Skeletal muscle satellite cell (primary cell): ENCODE results near the gene TMEM154.
A peak's percentile ranks its signal among the peaks of the same experiment; 100 is the strongest.

Experiments
- H3K27me3 ChIP-seq: 2 replicates; pipeline ENCODE4 v1.7.0; 2013; ENCODE audit warnings: low read length; ENCODE audit not compliant: control insufficient read depth, insufficient read depth
- H3K36me3 ChIP-seq: 2 replicates; pipeline ENCODE4 v1.7.0; 2013; ENCODE audit warnings: mild to moderate bottlenecking, control low read depth, low read length; ENCODE audit not compliant: insufficient read depth
- H3K4me1 ChIP-seq: 2 replicates; pipeline ENCODE4 v1.7.0; 2013; ENCODE audit warnings: low read length; ENCODE audit not compliant: control insufficient read depth, insufficient read depth
- H3K4me2 ChIP-seq: 2 replicates; pipeline ENCODE4 v1.7.0; 2013; ENCODE audit warnings: mild to moderate bottlenecking, low read length
- H3K4me3 ChIP-seq: 2 replicates; pipeline ENCODE4 v1.7.0; 2013; ENCODE audit warnings: low read length
- H3K9ac ChIP-seq: 2 replicates; pipeline ENCODE4 v1.7.0; 2013; ENCODE audit warnings: mild to moderate bottlenecking, low read depth, low read length, moderate library complexity
- H3K9me3 ChIP-seq: replicated peaks from 2 replicates; pipeline ENCODE4 v1.7.0; 2013; ENCODE audit warnings: mild to moderate bottlenecking, control low read depth, low read length

The TMEM154 gene

GRCh38 chr4:152616804-152617203, 63.0 kb downstream of the TMEM154 start:
- Histone ChIP-seq H3K9me3 (no peaks in the 10 kb centered on the region), H3K4me1 (no peaks in the 10 kb centered on the region), H3K4me3 (no peak overlapping the region), H3K36me3 (no peaks in the 10 kb centered on the region), H3K4me2 (no peak overlapping the region), H3K27me3 (peaks cover 58% of the 10 kb centered on the region), H3K9ac (no peak overlapping the region)

- no peaks in the 10 kb centered on the region for H3K9me3 ChIP-seq
- no peaks in the 10 kb centered on the region for H3K4me1 ChIP-seq
- H3K9ac ChIP-seq = no peak overlapping the region
- H3K36me3 ChIP-seq = no peaks in the 10 kb centered on the region
- no peak overlapping the region for H3K4me3 ChIP-seq
- no peak overlapping the region for H3K4me2 ChIP-seq
- H3K27me3 ChIP-seq = peaks cover 64% of the 10 kb centered on the region
Observed at GRCh38 chr4:152613841-152614721, 65.7 kb downstream of the TMEM154 start.

DNA sequence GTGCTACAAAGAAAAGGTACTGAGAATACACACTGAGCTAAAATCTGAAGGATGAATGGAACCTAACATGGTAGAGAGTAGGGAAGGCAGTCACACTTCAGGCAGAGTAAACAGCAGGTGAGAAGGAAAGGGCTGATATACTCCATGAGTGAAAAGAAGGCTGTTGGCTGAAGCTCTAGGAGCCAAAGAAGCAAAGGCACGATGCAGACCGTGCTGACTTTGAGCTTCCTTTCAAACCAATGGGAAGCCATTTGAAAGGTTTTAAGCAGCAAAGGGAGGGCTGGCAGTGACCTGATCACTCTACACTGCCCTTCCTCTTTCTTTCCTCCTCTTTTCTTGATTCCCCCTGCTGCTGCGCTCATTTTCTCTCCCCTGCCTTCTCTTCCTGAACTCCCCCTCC, 66.4 kb downstream of the TMEM154 start:
- no peaks in the 10 kb centered on the region for H3K9me3 ChIP-seq
- peaks cover 62% of the 10 kb centered on the region for H3K27me3 ChIP-seq
- no peak overlapping the region for H3K4me2 ChIP-seq

DNA sequence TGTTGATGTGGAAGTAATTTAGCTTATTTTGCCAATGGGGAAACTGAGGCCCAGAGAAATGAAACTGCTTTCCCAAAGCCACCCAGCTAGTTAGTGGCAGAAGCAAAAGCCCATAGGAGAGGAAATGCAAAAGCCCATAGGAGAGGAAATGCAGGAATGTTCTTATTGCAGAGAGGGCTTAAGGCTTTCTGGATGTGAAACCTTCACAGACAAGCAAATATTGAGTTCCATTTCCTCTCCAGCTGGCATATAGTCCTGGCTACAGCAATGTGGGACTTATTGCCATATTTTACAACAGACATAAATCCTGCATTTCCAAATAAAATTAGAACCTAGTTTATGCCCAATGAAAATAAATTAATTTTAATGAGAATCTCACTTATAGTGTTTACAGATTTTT, 69.7 kb downstream of the TMEM154 start:
- H3K36me3 ChIP-seq = no peaks in the 10 kb centered on the region
- peaks cover 45% of the 10 kb centered on the region for H3K27me3 ChIP-seq
- H3K4me2 ChIP-seq = no peak overlapping the region
- H3K4me3 ChIP-seq = no peak overlapping the region
- H3K4me1 ChIP-seq = peaks cover 3% of the 10 kb centered on the region
- no peaks in the 10 kb centered on the region for H3K9me3 ChIP-seq
- H3K9ac ChIP-seq = no peak overlapping the region

More for the DNA sequence above, 66.4 kb downstream of the TMEM154 start:
- no peak overlapping the region for H3K4me3 ChIP-seq
- no peaks in the 10 kb centered on the region for H3K4me1 ChIP-seq
- no peak overlapping the region for H3K9ac ChIP-seq
- no peaks in the 10 kb centered on the region for H3K36me3 ChIP-seq

- Histone ChIP-seq H3K27me3 (peaks cover 41% of the 10 kb centered on the region), H3K4me2 (no peak overlapping the region), H3K4me1 (peaks cover 3% of the 10 kb centered on the region), H3K9me3 (no peaks in the 10 kb centered on the region), H3K9ac (no peak overlapping the region), H3K36me3 (no peaks in the 10 kb centered on the region), H3K4me3 (no peak overlapping the region)
Observed at GRCh38 chr4:152609481-152609880, 70.3 kb downstream of the TMEM154 start.

- Histone ChIP-seq H3K4me1 (peaks cover 3% of the 10 kb centered on the region), H3K9ac (no peak overlapping the region), H3K4me3 (no peak overlapping the region), H3K9me3 (no peaks in the 10 kb centered on the region), H3K27me3 (peaks cover 34% of the 10 kb centered on the region), H3K36me3 (no peaks in the 10 kb centered on the region), H3K4me2 (no peak overlapping the region)
Observed at GRCh38 chr4:152607178-152607577, 72.6 kb downstream of the TMEM154 start.

GRCh38 chr4:152606753-152607152, 73.0 kb downstream of the TMEM154 start:
- Histone ChIP-seq H3K4me2 (no peak overlapping the region), H3K4me3 (no peak overlapping the region), H3K36me3 (no peaks in the 10 kb centered on the region), H3K9ac (no peak overlapping the region), H3K27me3 (peaks cover 34% of the 10 kb centered on the region), H3K4me1 (peaks cover 3% of the 10 kb centered on the region), H3K9me3 (no peaks in the 10 kb centered on the region)

DNA sequence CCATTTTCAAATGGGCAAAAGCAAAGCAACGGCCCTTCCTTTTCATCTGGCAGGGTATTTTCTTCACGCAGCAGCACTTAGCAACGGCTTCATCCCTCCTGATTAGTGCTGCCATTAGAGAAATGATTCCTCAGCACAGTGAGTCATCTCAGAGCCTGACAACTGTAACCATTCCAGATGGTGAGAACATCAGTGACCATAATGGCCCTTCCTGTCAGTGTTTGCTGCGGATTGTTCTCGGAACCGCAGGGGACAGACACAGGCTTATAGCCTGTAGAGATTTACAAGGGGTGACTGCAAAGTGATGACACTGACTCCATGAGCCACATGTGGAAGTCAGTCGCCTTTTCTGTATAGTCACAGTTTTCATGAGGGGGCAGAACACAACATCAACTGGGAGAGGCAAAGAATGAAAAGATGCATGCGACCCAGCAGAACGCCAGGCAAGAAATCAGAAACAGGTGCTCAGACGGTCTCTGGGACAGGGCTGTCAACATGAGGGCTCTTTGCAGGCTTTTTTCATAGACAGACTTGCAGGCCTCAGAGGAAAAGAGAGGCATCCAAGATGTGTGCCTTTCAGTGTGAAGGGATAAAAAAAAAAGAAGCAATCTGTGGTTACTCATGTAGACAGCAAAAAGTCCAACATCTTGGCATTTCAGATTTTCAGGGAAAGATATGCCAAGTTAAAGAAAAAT, 74.0 kb downstream of the TMEM154 start:
- Histone ChIP-seq H3K4me3 (no peak overlapping the region), H3K9ac (no peak overlapping the region), H3K4me1 (peaks cover 3% of the 10 kb centered on the region), H3K27me3 (peaks cover 36% of the 10 kb centered on the region), H3K9me3 (no peaks in the 10 kb centered on the region), H3K36me3 (no peaks in the 10 kb centered on the region), H3K4me2 (peak overlapping the region; percentile 52)

DNA sequence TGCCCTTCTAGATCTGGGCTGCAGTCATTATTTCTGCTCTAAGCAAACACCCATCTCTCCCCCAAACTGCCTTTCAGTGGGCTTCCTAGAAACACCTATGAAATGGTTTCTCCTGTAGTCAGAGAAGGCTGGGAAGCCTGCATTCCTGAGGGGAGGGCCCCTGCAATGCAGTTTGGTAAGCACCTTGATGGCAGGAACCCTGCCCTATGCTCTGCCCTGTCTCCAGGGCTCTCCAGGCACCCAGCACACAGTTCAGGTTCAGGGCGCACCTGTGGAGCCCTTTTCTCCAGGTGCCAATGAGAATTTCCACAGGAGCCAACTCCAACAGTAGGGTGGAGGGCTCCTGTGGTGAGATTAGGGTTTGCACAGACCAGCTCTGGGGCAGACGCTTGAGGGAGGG, 74.8 kb downstream of the TMEM154 start:
- Histone ChIP-seq H3K27me3 (peaks cover 34% of the 10 kb centered on the region), H3K4me2 (no peak overlapping the region), H3K9ac (no peak overlapping the region), H3K36me3 (no peaks in the 10 kb centered on the region), H3K9me3 (no peaks in the 10 kb centered on the region), H3K4me3 (no peak overlapping the region), H3K4me1 (peaks cover 3% of the 10 kb centered on the region)

- H3K27me3 ChIP-seq = peaks cover 23% of the 10 kb centered on the region
Observed at GRCh38 chr4:152601156-152601555, 78.6 kb downstream of the TMEM154 start.

GRCh38 chr4:152599636-152600035, 80.2 kb downstream of the TMEM154 start:
- no peak overlapping the region for H3K4me2 ChIP-seq
- H3K9me3 ChIP-seq = no peaks in the 10 kb centered on the region
- peaks cover 22% of the 10 kb centered on the region for H3K27me3 ChIP-seq
- no peak overlapping the region for H3K4me3 ChIP-seq
- no peaks in the 10 kb centered on the region for H3K4me1 ChIP-seq
- H3K9ac ChIP-seq = no peak overlapping the region
- H3K36me3 ChIP-seq = no peaks in the 10 kb centered on the region

More at GRCh38 chr4:152601156-152601555, 78.6 kb downstream of the TMEM154 start:
- Histone ChIP-seq H3K4me1 (peaks cover 3% of the 10 kb centered on the region), H3K9me3 (no peaks in the 10 kb centered on the region), H3K4me2 (no peak overlapping the region), H3K9ac (no peak overlapping the region), H3K4me3 (no peak overlapping the region), H3K36me3 (no peaks in the 10 kb centered on the region)
